Forelimb muscle (tissue), 1 donor: ENCODE results near the gene PSMB10. TPM values are rescaled to one million over a fixed set of nuclear protein-coding genes. Genes with fewer than 3 reads are reported as not detected.
"Not testable (repeated sequence)": the region's sequence is repeated elsewhere in the genome, so short reads cannot be mapped to it uniquely, and the experiment has no call there.

ENCODE experiments used
- DNase-seq: peaks from one replicate; pipeline ENCODE4 v3.0.0-alpha.2; 2013; ENCODE audit warnings: low read depth
- polyA plus RNA-seq: library from polyadenylated mRNA; unstranded; fragments of 120-200 nt; gene quantifications from one replicate; pipeline ENCODE4 v1.2.1, GENCODE V29; 2013; ENCODE audit not compliant: insufficient read length

Gene PSMB10
- 26.0 TPM for polyA plus RNA-seq

GRCh38 chr16:67936124-67936879 is at the start of gene PSMB10:
Gene PSMB10 (minus strand): TSS chr16:67936850. CDS start chr16:67936749, 101 bp downstream.
- DNase-seq, result no peak

DNA sequence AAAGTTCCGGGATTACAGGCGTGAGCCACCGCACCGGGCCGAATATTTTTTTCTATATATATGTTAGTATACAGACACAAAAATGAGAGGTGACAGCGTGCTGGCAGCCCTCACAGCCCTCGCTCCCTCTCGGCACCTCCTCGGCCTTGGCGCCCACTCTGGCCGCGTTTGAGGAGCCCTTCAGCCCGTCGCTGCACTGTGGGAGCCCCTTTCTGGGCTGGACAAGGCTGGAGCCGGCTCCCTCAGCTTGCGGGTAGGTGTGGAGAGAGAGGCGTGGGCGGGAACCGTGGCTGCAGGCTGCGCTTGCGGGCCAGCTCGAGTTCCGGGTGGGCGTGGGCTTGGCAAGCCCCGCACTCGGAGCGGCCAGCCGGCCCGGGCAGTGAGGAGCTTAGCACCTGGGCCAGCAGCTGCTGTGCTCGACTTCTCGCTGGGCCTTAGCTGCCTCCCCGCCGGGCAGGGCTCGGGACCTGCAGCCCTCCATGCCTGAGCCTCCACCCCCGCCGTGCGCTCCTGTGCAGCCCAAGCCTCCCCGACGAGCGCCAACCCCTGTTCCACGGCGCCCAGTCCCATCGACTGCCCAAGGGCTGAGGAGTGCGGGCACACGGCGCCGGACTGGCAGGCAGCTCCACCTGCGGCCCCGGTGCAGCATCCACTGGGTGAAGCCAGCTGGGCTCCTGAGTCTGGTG is 45.5 kb upstream of the PSMB10 start:
- no peak for DNase-seq

- no peak for DNase-seq
Observed at GRCh38 chr16:67979955-67980678, 43.5 kb upstream of the PSMB10 start, which contains the start of gene DPEP3. Gene DPEP3 (minus strand): TSS chr16:67980499. CDS start chr16:67980380, 119 bp downstream.

- DNase-seq, result no peak
Observed at GRCh38 chr16:67977469-67978227, 41.0 kb upstream of the PSMB10 start.

- DNase-seq, result no peak
Observed at GRCh38 chr16:67977005-67977404, 40.4 kb upstream of the PSMB10 start.

- no peak for DNase-seq
Observed at GRCh38 chr16:67976205-67976604, 39.6 kb upstream of the PSMB10 start.

- no peak for DNase-seq
Observed at GRCh38 chr16:67975321-67976105, 38.9 kb upstream of the PSMB10 start.

- DNase-seq, result not testable (repeated sequence)
Observed at GRCh38 chr16:67972285-67972684, 35.6 kb upstream of the PSMB10 start.

- DNase-seq, result no peak
Observed at GRCh38 chr16:67971111-67971510, 34.5 kb upstream of the PSMB10 start.

- DNase-seq, result no peak
Observed at GRCh38 chr16:67969254-67970039, 32.8 kb upstream of the PSMB10 start.

GRCh38 chr16:67968400-67969253 is 32.0 kb upstream of the PSMB10 start, which contains the start of gene SLC12A4:
Gene SLC12A4 (minus strand): TSS chr16:67968637. CDS start chr16:67968553, 84 bp downstream.
- DNase-seq, result peak; percentile 62

DNA sequence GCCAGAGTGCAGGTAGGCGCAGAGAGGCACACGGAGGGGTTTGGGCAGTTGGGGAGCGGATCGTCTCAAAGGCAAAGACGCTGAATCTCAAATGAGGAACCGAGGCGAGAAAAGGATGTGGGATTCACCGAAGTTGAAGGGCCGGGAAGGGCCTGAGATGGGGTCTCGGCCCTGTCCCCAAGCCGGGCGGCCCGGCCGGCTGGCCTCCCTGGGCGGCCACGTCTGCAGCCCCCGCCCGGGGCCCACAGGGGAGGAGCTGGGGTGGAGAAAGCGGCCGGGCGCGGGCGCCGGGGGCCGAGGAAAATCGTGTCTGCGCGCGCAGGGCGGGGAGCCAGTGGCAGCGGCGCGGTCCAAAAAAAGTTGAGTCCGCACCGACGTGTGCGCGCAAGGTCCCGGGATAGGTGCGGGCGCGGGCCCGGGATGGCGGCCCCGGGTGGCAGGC is 31.3 kb upstream of the PSMB10 start:
- DNase-seq, result no peak

- no peak for DNase-seq
Observed at GRCh38 chr16:67967183-67967957, 30.7 kb upstream of the PSMB10 start.

DNA sequence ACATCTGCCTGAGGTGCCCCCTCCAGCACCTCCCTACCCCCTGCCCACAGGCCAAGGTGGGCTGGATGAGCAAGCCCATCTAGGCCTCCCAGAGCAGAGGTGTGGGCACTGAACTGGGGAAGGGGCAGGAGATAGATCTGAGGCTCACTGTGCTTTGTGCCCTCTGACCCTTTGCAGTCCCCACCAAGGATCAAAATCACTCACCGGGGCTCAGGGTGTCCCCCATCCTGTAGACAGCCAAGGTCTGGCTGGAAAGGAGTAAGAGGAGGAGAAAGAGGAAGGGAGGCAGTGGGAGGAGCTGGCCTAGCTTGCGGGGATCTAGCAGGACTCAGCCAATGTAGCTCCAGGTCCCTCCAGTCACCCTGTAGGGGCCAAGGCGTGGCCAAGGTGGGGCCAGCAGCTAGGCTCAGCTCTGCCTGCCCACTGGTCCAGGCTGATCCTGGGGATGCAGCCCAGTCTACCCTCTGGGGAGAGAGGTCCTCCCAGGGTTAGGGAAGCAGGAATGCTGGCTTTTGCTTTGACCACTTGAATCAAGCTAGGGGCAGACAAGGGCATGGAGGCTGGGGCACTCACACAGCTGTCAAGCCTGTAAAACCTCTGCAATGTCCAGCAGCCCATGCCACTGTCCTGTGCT is 30.0 kb upstream of the PSMB10 start:
- no peak for DNase-seq

DNA sequence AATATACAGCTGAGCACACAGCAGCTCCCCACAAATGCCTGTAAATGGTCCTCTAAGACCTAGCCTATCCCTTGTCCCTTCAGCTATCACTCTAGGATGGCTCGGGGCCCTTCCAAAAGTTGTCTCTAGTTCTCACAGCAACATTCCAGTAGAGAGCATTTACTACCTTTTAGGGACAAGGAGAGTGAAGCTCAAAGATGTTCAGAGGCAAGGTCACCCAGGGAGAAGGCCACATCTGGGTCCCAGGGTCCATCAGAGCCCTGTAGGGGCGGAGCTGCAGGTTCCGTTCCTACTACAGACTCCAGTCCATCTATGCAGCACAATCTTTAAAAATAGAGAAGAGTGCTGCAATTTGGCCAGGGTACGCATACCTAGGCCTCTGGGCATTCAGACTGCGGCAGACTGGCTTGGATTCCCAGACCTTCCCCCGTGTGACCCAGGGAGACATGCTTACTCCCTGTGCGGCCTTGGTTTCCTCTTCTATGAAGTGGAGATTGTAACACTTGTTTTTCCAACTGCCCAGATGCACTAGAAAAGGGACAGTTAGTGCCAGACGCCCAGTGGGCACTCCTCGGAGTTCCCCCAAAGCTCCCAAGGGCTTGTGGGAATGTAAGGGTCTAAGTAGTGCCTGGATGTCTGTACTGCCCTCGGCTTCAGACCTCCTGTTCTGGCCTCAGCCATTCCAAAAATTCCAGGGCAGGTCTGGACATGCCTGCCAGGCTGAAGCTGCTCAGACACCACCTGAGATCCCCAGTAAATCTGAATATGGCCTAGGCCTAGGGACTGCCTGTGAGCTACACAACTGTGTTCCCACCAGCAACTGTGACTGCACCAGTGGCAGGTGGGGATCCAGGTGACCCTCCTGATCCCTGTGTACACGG is 29.3 kb upstream of the PSMB10 start:
- no peak for DNase-seq

GRCh38 chr16:67964477-67965131 is 28.0 kb upstream of the PSMB10 start:
- DNase-seq, result no peak
